GM13976 (cell line): ENCODE measurements around the gene ELMO1.

ENCODE experiments used
- DNase-seq: peaks from one replicate; pipeline ENCODE4 v3.0.0; 2012; ENCODE audit warnings: low spot score
- in situ Hi-C: fragments of 300-500 bp; cut with MboI; formaldehyde crosslinking; loops from one replicate; pipeline ENCODE4 v1.12.0; 2022; ENCODE audit warnings: low sequenced_read_pairs, mixed read lengths, inconsistent platforms; ENCODE audit not compliant: unreplicated experiment
- TF ChIP-seq, protein P1 (sequence below): IDR thresholded peaks from 2 replicates; pipeline ENCODE4 v1.5.1; 2012; ENCODE audit warnings: borderline replicate concordance, mild to moderate bottlenecking; ENCODE audit not compliant: insufficient read depth; ENCODE audit errors: extremely low read depth, missing control alignments, control extremely low read depth

Gene ELMO1

DNA sequence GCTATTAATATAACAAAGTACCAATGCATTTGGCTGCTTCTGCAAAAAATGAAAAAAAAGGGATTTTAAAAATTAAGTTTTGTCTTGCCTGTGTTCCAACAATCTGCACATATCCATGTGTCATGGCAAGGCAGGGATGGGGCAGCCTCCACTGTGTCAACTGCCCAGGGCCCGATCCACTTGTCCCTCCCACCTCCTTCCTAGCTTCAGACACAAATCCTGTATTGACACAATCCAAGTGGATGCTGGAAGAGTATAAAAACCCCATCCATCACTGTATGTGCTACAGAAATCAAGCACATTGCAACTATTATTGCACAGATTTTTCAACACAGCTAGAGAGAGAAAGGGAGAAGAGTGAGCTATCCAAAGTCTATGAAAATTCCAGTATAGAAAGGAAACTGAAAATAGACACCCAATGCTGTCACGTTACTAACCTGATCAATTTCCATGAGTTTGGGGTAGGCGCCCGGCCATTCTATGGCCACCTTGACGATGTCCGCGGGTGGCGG is 106.4 kb downstream of the ELMO1 start:
- TF ChIP-seq, protein P1, sequence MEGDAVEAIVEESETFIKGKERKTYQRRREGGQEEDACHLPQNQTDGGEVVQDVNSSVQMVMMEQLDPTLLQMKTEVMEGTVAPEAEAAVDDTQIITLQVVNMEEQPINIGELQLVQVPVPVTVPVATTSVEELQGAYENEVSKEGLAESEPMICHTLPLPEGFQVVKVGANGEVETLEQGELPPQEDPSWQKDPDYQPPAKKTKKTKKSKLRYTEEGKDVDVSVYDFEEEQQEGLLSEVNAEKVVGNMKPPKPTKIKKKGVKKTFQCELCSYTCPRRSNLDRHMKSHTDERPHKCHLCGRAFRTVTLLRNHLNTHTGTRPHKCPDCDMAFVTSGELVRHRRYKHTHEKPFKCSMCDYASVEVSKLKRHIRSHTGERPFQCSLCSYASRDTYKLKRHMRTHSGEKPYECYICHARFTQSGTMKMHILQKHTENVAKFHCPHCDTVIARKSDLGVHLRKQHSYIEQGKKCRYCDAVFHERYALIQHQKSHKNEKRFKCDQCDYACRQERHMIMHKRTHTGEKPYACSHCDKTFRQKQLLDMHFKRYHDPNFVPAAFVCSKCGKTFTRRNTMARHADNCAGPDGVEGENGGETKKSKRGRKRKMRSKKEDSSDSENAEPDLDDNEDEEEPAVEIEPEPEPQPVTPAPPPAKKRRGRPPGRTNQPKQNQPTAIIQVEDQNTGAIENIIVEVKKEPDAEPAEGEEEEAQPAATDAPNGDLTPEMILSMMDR: no peak
- in situ Hi-C loops: loop anchor here (10.0 kb wide), 1 partner anchor 127 kb away; no protein-coding TSS in a partner anchor
- DNase-seq: no peak

DNA sequence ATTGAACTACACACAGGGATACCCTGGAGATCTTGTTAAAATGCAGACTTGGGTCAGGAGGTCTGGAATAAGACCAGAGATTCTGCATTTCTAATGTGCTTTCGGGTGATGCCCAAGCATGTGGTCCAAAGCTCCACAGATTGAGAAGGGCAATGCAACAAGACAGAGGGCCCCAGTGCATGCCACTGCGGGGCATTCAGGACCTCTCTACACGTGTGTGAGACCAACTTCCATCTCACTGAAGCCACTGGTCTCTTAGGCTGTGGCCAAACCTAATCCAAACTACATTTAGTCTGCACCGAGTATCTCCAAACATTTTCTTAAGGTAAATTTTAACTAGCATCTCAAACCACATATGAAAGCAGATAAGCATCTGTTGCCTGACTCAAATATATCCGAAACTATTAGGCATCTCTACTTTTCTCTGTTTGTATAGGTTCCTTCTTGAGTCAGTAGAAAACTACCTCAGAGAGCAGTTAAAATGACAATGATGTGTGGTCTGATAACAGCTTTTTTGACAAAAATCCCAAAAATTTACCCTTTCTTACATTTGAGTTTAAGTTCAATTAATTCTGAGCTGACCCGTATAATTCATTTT is 107.5 kb downstream of the ELMO1 start:
- DNase-seq: peak; percentile 53
- in situ Hi-C loops: loop anchor here (10.0 kb wide), 1 partner anchor 126 kb away; no protein-coding TSS in a partner anchor
- TF ChIP-seq, protein P1: no peak

DNA sequence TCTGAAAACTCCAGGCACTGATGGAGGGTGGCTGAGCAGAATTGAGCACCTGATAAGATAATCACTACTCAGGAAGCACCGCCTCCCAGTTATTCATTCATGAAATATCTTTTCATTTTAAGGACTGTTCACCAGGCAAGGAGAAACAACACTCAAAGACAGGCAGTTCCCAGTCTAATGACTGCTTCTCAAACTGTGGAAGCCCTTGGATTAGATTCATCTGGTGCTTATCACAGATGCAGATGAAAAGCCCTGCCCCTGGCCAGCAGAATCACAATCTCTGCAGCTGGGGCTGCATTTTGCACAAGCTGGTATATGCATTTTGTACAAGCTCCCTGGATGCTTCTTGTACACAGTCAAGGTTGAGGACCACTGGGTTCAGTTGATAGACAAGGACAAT is 109.7 kb downstream of the ELMO1 start:
- TF ChIP-seq, protein P1: no peak
- in situ Hi-C loops: no loop called here
- DNase-seq: no peak

DNA sequence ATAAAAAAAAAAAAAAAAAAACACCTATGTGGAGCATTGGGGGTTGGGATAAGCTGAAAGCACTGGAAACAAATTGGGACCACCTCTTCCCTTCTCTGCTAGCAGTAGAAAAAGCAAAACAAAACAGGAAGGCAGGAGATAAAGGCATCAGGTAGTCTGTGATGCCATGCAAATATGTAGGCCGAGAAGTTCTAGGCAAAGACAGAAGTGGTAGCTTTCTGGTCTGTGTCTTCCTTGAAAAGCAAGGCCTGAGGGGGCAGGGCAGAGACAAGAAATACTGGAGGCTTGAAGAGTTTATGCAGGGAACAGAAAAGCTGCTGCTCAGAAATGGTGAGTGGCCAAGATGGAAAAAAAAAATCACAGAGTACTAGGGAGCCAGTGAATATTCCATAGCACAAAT is 111.1 kb downstream of the ELMO1 start:
- TF ChIP-seq, protein P1: no peak
- DNase-seq: no peak
- in situ Hi-C loops: no loop called here

DNA sequence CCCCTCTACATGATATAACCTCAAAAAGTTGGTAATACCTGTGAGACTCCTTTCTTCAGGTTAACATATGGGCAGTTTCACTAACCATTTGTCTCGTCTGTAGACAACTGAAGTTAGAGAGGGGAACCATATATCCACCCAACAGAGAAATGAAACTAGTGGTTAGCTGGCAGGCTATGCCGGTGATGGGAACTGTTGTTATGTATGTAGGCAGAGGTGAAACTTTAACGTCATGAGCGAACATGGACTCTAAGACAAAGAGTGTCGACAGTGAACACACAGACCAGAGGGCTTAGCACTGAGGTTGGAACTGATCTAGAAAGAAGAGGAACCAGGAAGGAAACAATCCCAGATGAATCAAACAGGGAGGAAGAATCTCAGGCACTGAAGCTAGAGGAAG is 112.4 kb downstream of the ELMO1 start:
- TF ChIP-seq, protein P1: no peak
- in situ Hi-C loops: no loop called here
- DNase-seq: peak; percentile 75

DNA sequence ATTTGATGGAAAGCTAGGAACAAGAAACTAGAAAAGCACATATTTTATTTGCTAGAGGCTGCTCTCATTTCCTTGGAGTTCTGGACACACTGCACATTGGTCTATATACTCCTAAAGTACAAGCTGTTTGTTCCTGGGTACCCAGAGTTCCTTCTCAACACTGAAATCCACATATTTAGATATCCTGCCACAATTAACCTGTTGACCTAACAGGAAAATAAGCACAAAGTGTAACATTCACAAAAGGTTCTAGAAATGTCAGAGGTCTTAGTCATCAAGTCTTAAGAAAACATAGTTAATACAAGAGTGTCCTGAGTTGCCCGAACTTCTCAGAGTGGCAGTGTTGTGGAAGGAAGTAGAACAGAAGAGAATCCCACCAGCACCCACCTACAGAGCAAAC is 115.6 kb downstream of the ELMO1 start:
- no peak for DNase-seq
- TF ChIP-seq, protein P1: no peak
- in situ Hi-C loops: no loop called here
